Mammary epithelial cell (primary cell): Measurements from ENCODE around the gene LAMTOR3.

Experiments
- CTCF ChIP-seq, 2 donors: IDR thresholded peaks in 1 of 2; conservative IDR thresholded peaks in 1 of 2; 2 replicates each; pipeline ENCODE4 v1.5.1; 2011 to 2012; ENCODE audit warnings: inconsistent platforms in 2 of 2, low read length in 2 of 2, mild to moderate bottlenecking in 2 of 2, control low read depth in 1 of 2, low read depth in 1 of 2; ENCODE audit not compliant: insufficient read depth in 1 of 2; ENCODE audit errors: extremely low read depth in 1 of 2
- EZH2 ChIP-seq: IDR thresholded peaks from 2 replicates; pipeline ENCODE4 v1.6.1; 2012; ENCODE audit warnings: low read length, inconsistent platforms, borderline replicate concordance

- TF ChIP-seq CTCF (conservative IDR thresholded peaks at IDR 0.05 in 1 of 2, IDR thresholded peaks at IDR 0.05 in 1 of 2; ENCODE audit: extremely low read depth in 1 of 2, insufficient read depth in 1 of 2, low read depth in 1 of 2, low read length in 2 of 2), result no peak
- no peak for TF ChIP-seq EZH2
Observed at GRCh38 chr4:99938243-99938753, 44.1 kb upstream of the LAMTOR3 start.
